WTC11 (cell line): ENCODE results near the gene ZCCHC7. TPM values are rescaled to one million over a fixed set of nuclear protein-coding genes. Genes with fewer than 3 reads are reported as not detected.

Experiments used
- ATAC-seq: fragments of 200-7000 bp; cut with Tn5 transposase; 2 replicates; pipeline ENCODE4 v1.10.0; 2021; ENCODE audit warnings: mild to moderate bottlenecking, moderate library complexity
- CTCF ChIA-PET: fragments of 300-600 bp; sonication (Branson Sonifier 250); formaldehyde crosslinking; loops from one replicate; lab custom pipeline; 2021; ENCODE audit warnings: antibody characterized with exemption; lab: Charles Lee
- POLR2A ChIA-PET: fragments of 350-600 bp; sonication (Branson Sonifier 250); formaldehyde crosslinking; loops from one replicate; lab custom pipeline; 2021; ENCODE audit warnings: antibody characterized with exemption; lab: Charles Lee
- DNase-seq: peaks from one replicate; pipeline ENCODE4 v3.0.0; 2021; ENCODE audit warnings: low spot score
- H3K27ac Mint-ChIP-seq: 2 replicates; pipeline ENCODE4 v1.8.0; 2021; ENCODE audit warnings: mixed read lengths
- H3K27me3 Mint-ChIP-seq: 2 replicates; pipeline ENCODE4 v1.8.0; 2021; ENCODE audit warnings: low read depth, mild to moderate bottlenecking, moderate library complexity, mixed read lengths
- H3K36me3 Mint-ChIP-seq: 2 replicates; pipeline ENCODE4 v1.8.0; 2021; ENCODE audit warnings: mixed read lengths
- H3K4me1 Mint-ChIP-seq: 2 replicates; pipeline ENCODE4 v1.8.0; 2022; ENCODE audit warnings: mixed read lengths
- H3K4me3 Mint-ChIP-seq: 2 replicates; pipeline ENCODE4 v1.8.0; 2021; ENCODE audit warnings: mild to moderate bottlenecking, moderate library complexity, mixed read lengths
- H3K9me3 Mint-ChIP-seq: 2 replicates; pipeline ENCODE4 v1.8.0; 2021; ENCODE audit warnings: mixed read lengths
- ARID4B ChIP-seq: sonication (generic); formaldehyde crosslinking; IDR thresholded peaks from 2 replicates; pipeline ENCODE4 v1.8.0; 2023; ENCODE audit warnings: missing genetic modification reagents, mild to moderate bottlenecking, borderline replicate concordance
- ATF1 ChIP-seq: sonication (generic); formaldehyde crosslinking; IDR thresholded peaks from 2 replicates; pipeline ENCODE4 v1.8.1; 2023; ENCODE audit warnings: mild to moderate bottlenecking, moderate library complexity, missing genetic modification reagents
- ATF3 ChIP-seq: sonication (generic); formaldehyde crosslinking; conservative IDR thresholded peaks from 2 replicates; pipeline ENCODE4 v1.8.1; 2022; ENCODE audit warnings: mild to moderate bottlenecking, missing genetic modification reagents
- E2F4 ChIP-seq: sonication (generic); formaldehyde crosslinking; IDR thresholded peaks from 2 replicates; pipeline ENCODE4 v1.8.1; 2022; ENCODE audit warnings: low read depth, mild to moderate bottlenecking, moderate library complexity, missing genetic modification reagents, borderline replicate concordance
- HMGA2 ChIP-seq: fragments of 250-450 bp; sonication (Bioruptor Pico); IDR thresholded peaks from 2 replicates; pipeline ENCODE4 v1.4.0; 2021; ENCODE audit warnings: mild to moderate bottlenecking, moderate library complexity
- JUN ChIP-seq: sonication (generic); formaldehyde crosslinking; IDR thresholded peaks from 2 replicates; pipeline ENCODE4 v1.8.0; 2023; ENCODE audit warnings: mild to moderate bottlenecking, missing genetic modification reagents
- NFE2L1 ChIP-seq: sonication (generic); formaldehyde crosslinking; IDR thresholded peaks from 2 replicates; pipeline ENCODE4 v1.8.1; 2023; ENCODE audit warnings: missing genetic modification reagents
- NFYB ChIP-seq: sonication (generic); formaldehyde crosslinking; conservative IDR thresholded peaks from 2 replicates; pipeline ENCODE4 v1.8.0; 2022; ENCODE audit warnings: low read depth, missing genetic modification reagents
- NR1H2 ChIP-seq: sonication (generic); formaldehyde crosslinking; IDR thresholded peaks from 2 replicates; pipeline ENCODE4 v1.9.0; 2021; ENCODE audit warnings: mild to moderate bottlenecking, moderate library complexity, missing genetic modification reagents
- NR2C2 ChIP-seq: sonication (generic); formaldehyde crosslinking; IDR thresholded peaks from 2 replicates; pipeline ENCODE4 v1.8.0; 2022; ENCODE audit warnings: mild to moderate bottlenecking, missing genetic modification reagents
- NR3C1 ChIP-seq: sonication (generic); formaldehyde crosslinking; conservative IDR thresholded peaks from 2 replicates; pipeline ENCODE4 v1.8.1; 2023; ENCODE audit warnings: low read depth, mild to moderate bottlenecking, missing genetic modification reagents
- PRDM15 ChIP-seq: sonication (generic); formaldehyde crosslinking; IDR thresholded peaks from 2 replicates; pipeline ENCODE4 v1.8.0; 2022; ENCODE audit warnings: missing genetic modification reagents
- STAT6 ChIP-seq: sonication (generic); formaldehyde crosslinking; conservative IDR thresholded peaks from 2 replicates; pipeline ENCODE4 v1.8.1; 2023; ENCODE audit warnings: mild to moderate bottlenecking, low read depth, missing genetic modification reagents, moderate library complexity
- TCF7 ChIP-seq: sonication (generic); formaldehyde crosslinking; IDR thresholded peaks from 2 replicates; pipeline ENCODE4 v1.8.0; 2022; ENCODE audit warnings: mild to moderate bottlenecking, low read depth, missing genetic modification reagents, moderate library complexity
- USF1 ChIP-seq: sonication (generic); formaldehyde crosslinking; IDR thresholded peaks from 2 replicates; pipeline ENCODE4 v1.8.0; 2022; ENCODE audit warnings: mild to moderate bottlenecking, missing genetic modification reagents
- ZNF416 ChIP-seq: fragments of 250-450 bp; sonication (Bioruptor Pico); IDR thresholded peaks from 2 replicates; pipeline ENCODE4 v1.9.0; 2021; ENCODE audit warnings: mild to moderate bottlenecking, inconsistent platforms
- total RNA-seq: library from RNA; stranded (reverse); gene quantifications from 3 replicates; pipeline ENCODE4 v1.2.3, GENCODE V29; 2021

The ZCCHC7 gene
- total RNA-seq, 1 experiment from 2014 or later, result 30.1 TPM

GRCh38 chr9:37300620-37301019, 180.2 kb downstream of the ZCCHC7 start:
- POLR2A ChIA-PET, result no interaction called here
- H3K27ac Mint-ChIP-seq, result peak overlapping the region; percentile 81
- H3K4me1 Mint-ChIP-seq, result peaks cover 6% of the 10 kb centered on the region
- H3K36me3 Mint-ChIP-seq, result peaks cover 3% of the 10 kb centered on the region; the same call in 1 of the 2 replicates
- CTCF ChIA-PET, result interaction anchor here (1.0 to 2.3 kb wide), 2 partner anchors 294 to 305 kb away, joined by 3 to 10 read pairs; no protein-coding TSS in a partner anchor
- ATAC-seq, result no peak
- DNase-seq, result no peak
- no peak for TF ChIP-seq STAT6 (CRISPR knock-in tag)
- TF ChIP-seq TCF7 (CRISPR knock-in tag), result no peak
- no peak for TF ChIP-seq NR1H2 (CRISPR knock-in tag)
- no peak for TF ChIP-seq E2F4 (CRISPR knock-in tag)
- TF ChIP-seq ZNF416 (CRISPR knock-in tag), result no peak
- TF ChIP-seq ARID4B, result no peak
- TF ChIP-seq ATF3 (CRISPR knock-in tag), result no peak
- TF ChIP-seq HMGA2 (CRISPR knock-in tag), result no peak
- TF ChIP-seq NR3C1 (CRISPR knock-in tag), result no peak
- H3K9me3 Mint-ChIP-seq, result no peaks in the 10 kb centered on the region
- H3K4me3 Mint-ChIP-seq, result no peak overlapping the region
- H3K27me3 Mint-ChIP-seq, result no peaks in the 10 kb centered on the region

- no peaks in the 10 kb centered on the region for H3K27me3 Mint-ChIP-seq
- H3K9me3 Mint-ChIP-seq, result no peaks in the 10 kb centered on the region
- no peak for TF ChIP-seq NFE2L1 (CRISPR knock-in tag)
- TF ChIP-seq, all 79 proteins: peak for 0
- CTCF ChIA-PET, result interaction anchor here (1.0 to 2.3 kb wide), 2 partner anchors 294 to 305 kb away, joined by 3 to 10 read pairs; no protein-coding TSS in a partner anchor
- Mint-ChIP-seq H3K4me3 (no peak overlapping the region), H3K4me1 (peaks cover 5% of the 10 kb centered on the region; the same call in 1 of the 2 replicates), H3K36me3 (peaks cover 3% of the 10 kb centered on the region; the same call in 1 of the 2 replicates), H3K27ac (no peak overlapping the region)
- DNase-seq (no peak), ATAC-seq (no peak)
- POLR2A ChIA-PET, result no interaction called here
Measured at GRCh38 chr9:37301042-37301853, 180.9 kb downstream of the ZCCHC7 start.

GRCh38 chr9:37301854-37302172, 181.4 kb downstream of the ZCCHC7 start:
- peaks cover 5% of the 10 kb centered on the region; the same call in 1 of the 2 replicates for H3K4me1 Mint-ChIP-seq
- ChIA-PET POLR2A (no interaction called here), CTCF (interaction anchor here (1.0 to 2.3 kb wide), 2 partner anchors 295 to 306 kb away, joined by 3 to 10 read pairs; no protein-coding TSS in a partner anchor)
- no peak overlapping the region for H3K27ac Mint-ChIP-seq
- ATAC-seq, result no peak
- no peak overlapping the region for H3K4me3 Mint-ChIP-seq
- H3K27me3 Mint-ChIP-seq, result no peaks in the 10 kb centered on the region
- H3K9me3 Mint-ChIP-seq, result no peaks in the 10 kb centered on the region
- peaks cover 3% of the 10 kb centered on the region; the same call in 1 of the 2 replicates for H3K36me3 Mint-ChIP-seq
- no peak for DNase-seq
- no peak for TF ChIP-seq NFYB (CRISPR knock-in tag)
- TF ChIP-seq JUN, result no peak
- no peak for TF ChIP-seq ATF1 (CRISPR knock-in tag)
- no peak for TF ChIP-seq USF1 (CRISPR knock-in tag)
- no peak for TF ChIP-seq NR2C2
- no peak for TF ChIP-seq PRDM15 (CRISPR knock-in tag)
- TF ChIP-seq, all 79 proteins: peak for 0
